GM23338 (cell line): ENCODE measurements around the gene TBK1. TPM values are rescaled to one million over a fixed set of nuclear protein-coding genes. Genes with fewer than 3 reads are reported as not detected.

Experiments used
- ATAC-seq: fragments of 200-7000 bp; cut with Tn5 transposase; 3 replicates; pipeline ENCODE4 v1.9.1; 2020
- DNase-seq: peaks from one replicate; pipeline ENCODE4 v3.0.0-alpha.2; 2015; ENCODE audit warnings: low spot score
- H2AFZ ChIP-seq: fragments of 200-600 bp; sonication (generic); 2 replicates; pipeline ENCODE4 v1.8.0; 2016; ENCODE audit warnings: antibody characterized with exemption, mild to moderate bottlenecking, moderate library complexity
- H3F3A ChIP-seq: fragments of 200-600 bp; sonication (generic); replicated peaks from 2 replicates; pipeline ENCODE4 v1.8.0; 2017; ENCODE audit warnings: antibody characterized with exemption, mixed run types, low read depth
- H3K27ac ChIP-seq: fragments of 200-600 bp; sonication (generic); 2 replicates; pipeline ENCODE4 v1.6.1; 2016; ENCODE audit warnings: low read depth
- H3K27me3 ChIP-seq: fragments of 200-600 bp; sonication (generic); 2 replicates; pipeline ENCODE4 v1.8.0; 2016; ENCODE audit warnings: mild to moderate bottlenecking, mixed run types, moderate library complexity; ENCODE audit not compliant: insufficient read depth
- H3K36me3 ChIP-seq: fragments of 200-600 bp; sonication (generic); 2 replicates; pipeline ENCODE4 v1.8.0; 2016; ENCODE audit warnings: mild to moderate bottlenecking; ENCODE audit not compliant: insufficient read depth
- H3K4me1 ChIP-seq: fragments of 200-600 bp; sonication (generic); 2 replicates; pipeline ENCODE4 v1.8.0; 2016; ENCODE audit warnings: mild to moderate bottlenecking, moderate library complexity; ENCODE audit not compliant: insufficient read depth
- H3K4me2 ChIP-seq: fragments of 200-600 bp; sonication (generic); 2 replicates; pipeline ENCODE4 v1.7.1; 2017; ENCODE audit warnings: mixed run types
- H3K4me3 ChIP-seq: fragments of 200-600 bp; sonication (generic); 2 replicates; pipeline ENCODE4 v1.6.1; 2016; ENCODE audit warnings: mixed run types
- H3K79me2 ChIP-seq: fragments of 200-600 bp; sonication (generic); replicated peaks from 2 replicates; pipeline ENCODE4 v1.8.0; 2017; ENCODE audit warnings: mild to moderate bottlenecking; ENCODE audit not compliant: insufficient read depth
- H3K9me2 ChIP-seq: fragments of 200-600 bp; sonication (generic); 2 replicates; pipeline ENCODE4 v1.8.0; 2017; ENCODE audit not compliant: insufficient read depth
- H4K20me1 ChIP-seq: fragments of 200-600 bp; sonication (generic); replicated peaks from 2 replicates; pipeline ENCODE4 v1.8.0; 2017; ENCODE audit warnings: mild to moderate bottlenecking; ENCODE audit not compliant: insufficient read depth
- H3K27ac Mint-ChIP-seq: 2 replicates; pipeline ENCODE4 v1.8.0; 2020; ENCODE audit warnings: inconsistent platforms, mild to moderate bottlenecking, moderate library complexity, mixed read lengths
- H3K27me3 Mint-ChIP-seq: 3 replicates; pipeline ENCODE4 v1.8.0; 2022; ENCODE audit warnings: low read depth, mild to moderate bottlenecking, moderate library complexity, mixed read lengths, inconsistent platforms; ENCODE audit not compliant: insufficient read depth, poor library complexity
- H3K36me3 Mint-ChIP-seq: 3 replicates; pipeline ENCODE4 v1.8.0; 2021; ENCODE audit warnings: low read depth, mild to moderate bottlenecking, inconsistent platforms, moderate library complexity, mixed read lengths
- H3K4me1 Mint-ChIP-seq: 3 replicates; pipeline ENCODE4 v1.8.0; 2020; ENCODE audit warnings: mild to moderate bottlenecking, inconsistent platforms, mixed read lengths
- H3K4me3 Mint-ChIP-seq: 3 replicates; pipeline ENCODE4 v1.8.0; 2021; ENCODE audit warnings: moderate library complexity, mild to moderate bottlenecking, inconsistent platforms, mixed read lengths
- H3K9me3 Mint-ChIP-seq: 3 replicates; pipeline ENCODE4 v1.8.0; 2020; ENCODE audit warnings: moderate library complexity, mild to moderate bottlenecking, inconsistent platforms, mixed read lengths
- CREB1 ChIP-seq: fragments of 250-450 bp; sonication (Bioruptor Pico); IDR thresholded peaks from 2 replicates; pipeline ENCODE4 v1.5.0; 2020; ENCODE audit warnings: low read depth, mild to moderate bottlenecking, moderate library complexity
- CTCF ChIP-seq, 2 experiments: fragments of 200-600 bp in 1 of 2; sonication (generic) in 1 of 2; conservative IDR thresholded peaks; 2 replicates each; pipeline versions ENCODE4 v1.5.1 to v1.6.1; 2016 to 2017; ENCODE audit warnings: antibody characterized with exemption in 2 of 2, low read depth in 2 of 2, mild to moderate bottlenecking in 2 of 2, moderate library complexity in 1 of 2
- ETS1 ChIP-seq: IDR thresholded peaks from 2 replicates; pipeline ENCODE4 v1.6.1; 2016; ENCODE audit warnings: antibody characterized with exemption
- EZH2 ChIP-seq: fragments of 200-600 bp; sonication (generic); IDR thresholded peaks from one replicate; pipeline ENCODE4 v1.8.0; 2017; ENCODE audit warnings: antibody characterized with exemption, mild to moderate bottlenecking, low read depth; ENCODE audit not compliant: unreplicated experiment
- EZH2phosphoT487 ChIP-seq: fragments of 200-600 bp; sonication (generic); IDR thresholded peaks from one replicate; pipeline ENCODE4 v1.8.1; 2018; ENCODE audit warnings: antibody characterized with exemption; ENCODE audit not compliant: unreplicated experiment
- JUNB ChIP-seq: IDR thresholded peaks from one replicate; pipeline ENCODE4 v1.6.1; 2016; ENCODE audit warnings: antibody characterized with exemption; ENCODE audit not compliant: unreplicated experiment
- NANOG ChIP-seq: IDR thresholded peaks from 2 replicates; pipeline ENCODE4 v1.6.1; 2016; ENCODE audit warnings: antibody characterized with exemption, borderline replicate concordance
- POLR2AphosphoS5 ChIP-seq: IDR thresholded peaks from 2 replicates; pipeline ENCODE4 v1.6.1; 2016; ENCODE audit warnings: antibody characterized with exemption, low read depth
- REST ChIP-seq: IDR thresholded peaks from one replicate; pipeline ENCODE4 v1.6.1; 2018; ENCODE audit warnings: antibody characterized with exemption; ENCODE audit not compliant: unreplicated experiment
- STAT1 ChIP-seq: IDR thresholded peaks from one replicate; pipeline ENCODE4 v1.6.1; 2016; ENCODE audit warnings: antibody characterized with exemption; ENCODE audit not compliant: unreplicated experiment
- ZNF114 ChIP-seq: fragments of 250-450 bp; sonication (Bioruptor Pico); IDR thresholded peaks from 2 replicates; pipeline ENCODE4 v1.5.0; 2020; ENCODE audit warnings: mild to moderate bottlenecking, moderate library complexity
- ZNF331 ChIP-seq: fragments of 250-450 bp; sonication (Bioruptor Pico); IDR thresholded peaks from 2 replicates; pipeline ENCODE4 v1.5.0; 2020; ENCODE audit warnings: low read depth, mild to moderate bottlenecking, moderate library complexity
- ZNF462 ChIP-seq: fragments of 250-450 bp; sonication (Bioruptor Pico); IDR thresholded peaks from 2 replicates; pipeline ENCODE4 v1.5.0; 2020; ENCODE audit warnings: mild to moderate bottlenecking, moderate library complexity
- polyA plus RNA-seq: library from polyadenylated mRNA; unstranded; fragments of >200 nt; fragmentation: Nextera tagmentation; extraction: Ambion mirVana; gene quantifications from 2 replicates; pipeline ENCODE4 v1.2.1, GENCODE V29; 2016
- total RNA-seq: library from RNA; depleted of rRNA; stranded (reverse); fragments of >200 nt; shearing (Covaris generic); gene quantifications from 2 replicates; pipeline ENCODE4 v1.2.3, GENCODE V29; 2014

TBK1 gene
- total and polyA plus RNA-seq, 2 experiments from 2014 or later = 21.7 to 29.9 TPM

GRCh38 chr12:64497484-64497883, 45.6 kb downstream of the TBK1 start:
- Mint-ChIP-seq H3K27ac (no peak overlapping the region), H3K4me3 (no peak overlapping the region), H3K4me1 (no peaks in the 10 kb centered on the region), H3K27me3 (peaks cover 5% of the 10 kb centered on the region), H3K9me3 (no peaks in the 10 kb centered on the region), H3K36me3 (peaks cover 44% of the 10 kb centered on the region)
- no peak overlapping the region for H2AFZ ChIP-seq
- ATAC-seq = no peak
- no peaks in the 10 kb centered on the region for H3K79me2 ChIP-seq
- no peak for TF ChIP-seq CTCF (conservative IDR thresholded peaks at IDR 0.05; ENCODE audit: low read depth in 2 of 2)
- TF ChIP-seq ZNF114 (CRISPR knock-in tag) = no peak
- no peak for TF ChIP-seq ZNF331 (CRISPR knock-in tag)
- no peak for TF ChIP-seq ZNF462 (CRISPR knock-in tag)
- no peak for TF ChIP-seq REST
- TF ChIP-seq NANOG = no peak
- no peak for TF ChIP-seq ETS1
- TF ChIP-seq STAT1 = no peak
- no peak for TF ChIP-seq EZH2
- no peak for TF ChIP-seq POLR2AphosphoS5
- no peak for TF ChIP-seq EZH2phosphoT487
- TF ChIP-seq JUNB = no peak
- TF ChIP-seq CREB1 (CRISPR knock-in tag) = no peak
- peaks cover 25% of the 10 kb centered on the region for H3K36me3 ChIP-seq
- H3K4me1 ChIP-seq = no peaks in the 10 kb centered on the region
- no peaks in the 10 kb centered on the region for H3K27me3 ChIP-seq
- no peak overlapping the region for H3K27ac ChIP-seq
- H3F3A ChIP-seq = no peaks in the 10 kb centered on the region
- H4K20me1 ChIP-seq = no peaks in the 10 kb centered on the region
- DNase-seq = no peak
- H3K4me2 ChIP-seq = no peak overlapping the region
- no peaks in the 10 kb centered on the region for H3K9me2 ChIP-seq
- no peak overlapping the region for H3K4me3 ChIP-seq
